A549 treated with CORT108297 at 1 μM for 4 hours (cell line): Measurements from ENCODE around the gene ERAL1. TPM values are rescaled to one million over a fixed set of nuclear protein-coding genes. Genes with fewer than 3 reads are reported as not detected.

Experiments used
- total RNA-seq: library from RNA; stranded (reverse); fragments of 200-300 nt; extraction: Qiagen RNA extraction; gene quantifications from 5 replicates; pipeline ENCODE4 v1.2.3, GENCODE V29; 2022

The ERAL1 gene
- 72.4 to 90.0 TPM (median 86.4 TPM) in 5 replicates for total RNA-seq

DNA sequence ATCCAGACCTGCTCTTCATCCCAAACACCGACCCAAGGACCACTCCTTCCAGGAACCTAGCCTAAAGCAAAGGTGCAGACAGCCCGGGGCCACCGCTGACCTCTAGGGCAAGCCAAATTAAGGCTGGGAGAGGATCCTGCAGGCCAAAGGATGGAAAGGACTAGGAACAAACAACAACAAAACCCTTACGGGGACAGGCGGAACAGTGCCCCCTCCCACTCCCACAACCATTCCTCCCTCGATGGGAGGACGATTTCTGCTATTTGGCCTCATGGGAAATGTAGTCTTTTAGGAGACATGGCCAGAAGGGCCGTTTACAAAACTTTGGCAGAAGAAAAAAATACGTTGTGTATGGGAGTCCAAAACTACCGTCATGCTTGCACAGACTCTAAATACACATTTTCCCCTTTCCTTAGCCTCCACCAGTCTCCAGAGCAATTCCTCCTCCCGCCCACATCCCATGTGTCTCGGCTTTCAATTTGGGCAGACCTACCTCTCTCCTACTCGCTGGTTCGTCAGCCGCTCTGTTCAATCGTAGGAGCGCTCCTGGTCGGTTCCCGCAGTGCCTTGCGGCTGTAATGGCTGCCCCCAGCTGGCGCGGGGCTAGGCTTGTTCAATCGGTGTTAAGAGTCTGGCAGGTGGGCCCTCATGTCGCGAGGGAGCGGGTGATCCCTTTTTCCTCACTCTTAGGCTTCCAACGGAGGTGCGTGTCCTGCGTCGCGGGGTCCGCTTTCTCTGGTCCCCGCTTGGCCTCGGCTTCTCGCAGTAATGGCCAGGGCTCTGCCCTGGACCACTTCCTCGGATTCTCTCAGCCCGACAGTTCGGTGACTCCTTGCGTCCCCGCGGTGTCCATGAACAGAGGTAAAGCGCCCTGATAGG, at the start of gene ERAL1:
ERAL1 (plus strand) TSS at position 560 of the 879 bp plus-strand sequence; CDS start at position 579, 19 bp downstream.

DNA sequence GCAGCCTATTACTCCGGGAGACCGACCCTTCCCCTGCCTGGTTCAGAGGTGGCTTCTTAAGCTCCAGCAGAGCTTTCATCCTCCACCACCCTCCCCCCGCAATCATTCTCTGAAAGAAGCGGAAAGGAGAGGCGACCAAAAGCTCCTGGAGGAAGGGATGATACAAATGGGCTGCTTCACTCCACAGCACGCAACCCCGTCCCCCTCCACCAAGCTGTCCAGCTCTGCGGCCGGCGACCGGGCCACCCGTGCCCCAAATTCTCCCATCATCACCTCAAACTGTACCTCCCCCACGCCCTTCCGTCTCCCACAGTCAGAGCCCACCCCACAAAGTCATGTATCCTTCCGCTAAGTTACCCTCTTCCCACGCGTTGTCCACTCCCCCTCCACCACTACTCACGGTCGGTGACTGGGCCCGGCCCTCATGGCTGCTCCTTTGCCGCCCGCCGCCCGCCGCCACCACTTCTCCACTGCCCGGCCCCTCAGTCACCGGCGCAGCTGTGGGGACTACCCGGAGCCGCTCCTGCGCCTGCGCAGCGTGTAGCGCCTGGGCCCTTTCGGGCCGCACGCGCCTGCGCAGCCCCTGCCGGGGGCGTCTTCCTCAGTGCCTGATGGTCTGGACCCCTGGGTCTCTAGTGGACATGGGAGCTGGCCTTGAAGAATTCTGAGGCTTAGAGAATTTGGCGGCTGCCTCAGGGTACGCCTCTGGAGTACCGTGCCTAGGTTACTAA, 12.4 kb upstream of the ERAL1 start, which contains the start of gene FAM222B:
FAM222B (minus strand) TSS at position 509 of the 731 bp plus-strand sequence. CDS start 76,123 bp downstream, outside the sequence.

DNA sequence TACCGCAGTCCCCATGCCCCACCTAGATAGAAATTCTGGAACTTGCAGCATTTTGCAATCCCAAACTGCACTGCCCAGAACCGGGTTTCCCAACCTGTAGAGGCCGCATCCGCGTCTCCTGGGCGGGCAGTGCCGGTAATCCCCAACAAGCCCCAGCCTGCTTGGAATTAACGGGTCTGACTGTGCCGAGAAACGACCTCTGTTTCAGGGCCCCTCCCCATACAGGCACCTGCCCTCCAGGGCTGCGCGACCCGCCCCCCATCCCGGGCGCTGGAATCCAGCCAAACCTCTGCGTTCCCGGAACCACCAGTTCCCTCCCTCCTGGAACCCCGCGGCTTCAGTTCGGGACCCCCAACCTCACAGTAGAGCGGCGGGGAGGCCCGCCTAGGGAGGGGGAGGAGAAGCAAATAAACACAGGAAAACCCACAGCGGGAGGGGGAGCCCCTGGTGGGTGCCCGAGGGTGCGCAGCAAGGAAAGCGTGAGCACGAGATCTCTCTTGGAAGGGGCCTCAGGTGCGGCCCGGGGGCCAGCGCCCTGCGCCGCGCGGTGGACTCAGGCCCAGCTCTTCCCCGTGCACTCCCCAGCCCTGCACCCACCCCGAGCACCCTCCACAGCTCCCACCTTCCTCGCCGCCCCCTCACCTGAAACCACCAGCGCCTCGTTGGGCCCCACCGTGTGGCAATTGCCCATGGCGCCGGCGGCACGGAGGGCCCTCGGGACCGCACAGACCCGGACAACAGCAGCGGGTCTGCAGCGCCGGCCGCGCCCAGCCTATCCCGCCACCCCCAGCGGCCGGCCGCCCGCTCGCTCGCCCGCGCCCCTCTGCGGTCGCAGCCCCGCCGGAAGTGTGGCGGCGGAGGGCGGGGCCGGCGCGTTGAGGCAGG, 42.3 kb downstream of the ERAL1 start, which contains the start of gene FLOT2:
FLOT2 (minus strand) TSS at position 850 of the 885 bp plus-strand sequence; CDS start at position 691, 159 bp downstream.

DNA sequence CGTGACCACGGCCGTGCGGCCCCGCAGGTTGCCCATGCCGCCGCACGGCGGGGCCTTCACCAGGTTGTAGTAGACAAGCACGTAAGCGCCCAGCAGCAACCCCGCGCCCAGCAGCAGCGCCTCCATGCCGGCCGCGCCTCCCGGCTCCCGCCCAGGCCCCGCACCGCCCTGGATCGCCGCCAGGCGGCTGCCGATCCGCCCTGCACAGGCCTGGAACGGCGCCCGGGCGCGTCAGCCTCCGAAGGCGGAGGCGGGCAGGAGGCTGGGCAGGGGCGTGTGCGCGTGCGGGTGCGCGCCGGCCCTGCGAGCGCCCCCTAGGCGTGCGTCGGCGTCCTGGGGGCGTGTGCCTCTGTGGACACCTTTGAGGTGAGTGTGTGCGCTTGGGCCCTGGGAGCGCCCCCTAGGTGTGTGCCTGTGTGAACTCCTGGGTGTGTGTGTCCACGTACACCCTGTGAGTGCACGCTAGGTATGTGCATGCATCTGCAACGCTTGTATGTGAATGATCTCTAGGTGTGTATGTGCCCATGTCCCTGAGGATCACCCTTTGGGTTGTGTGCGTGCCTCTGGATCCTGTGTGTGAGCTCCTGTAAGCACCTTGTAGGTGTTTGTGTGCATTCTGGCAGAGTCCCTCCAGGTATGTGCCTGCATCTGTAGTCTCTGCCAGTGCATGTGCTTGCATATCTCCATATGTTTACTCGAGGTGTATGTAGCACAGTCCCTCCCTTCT, 48.2 kb downstream of the ERAL1 start, which contains the start of gene DHRS13:
DHRS13 (minus strand) TSS at position 261 of the 727 bp plus-strand sequence; CDS start at position 126, 135 bp downstream.

Other genes starting within 250 kb of the ERAL1 start
- 3.0 to 5.5 TPM (median 4.8 TPM) in 5 replicates for gene RSKR, start 240.8 kb upstream of the ERAL1 start, total RNA-seq
- 51.4 to 78.0 TPM (median 62.9 TPM) in 5 replicates for gene BLTP2, start 209.9 kb upstream of the ERAL1 start, total RNA-seq
- 82.2 to 85.5 TPM (median 83.0 TPM) in 5 replicates for gene SDF2, start 193.1 kb upstream of the ERAL1 start, total RNA-seq
- gene SUPT6H, start 192.8 kb upstream of the ERAL1 start, total RNA-seq = 67.6 to 75.2 TPM (median 73.5 TPM) in 5 replicates
- 1.0 to 1.7 TPM (median 1.1 TPM) in 5 replicates for gene PROCA1, start 143.1 kb upstream of the ERAL1 start, total RNA-seq
- 227 to 270 TPM (median 264 TPM) in 5 replicates for gene RAB34, start 137.1 kb upstream of the ERAL1 start, total RNA-seq
- gene RPL23A, start 135.0 kb upstream of the ERAL1 start, total RNA-seq = 2,007 to 2,316 TPM (median 2,128 TPM) in 5 replicates
- gene TLCD1, start 128.8 kb upstream of the ERAL1 start, total RNA-seq = 31.9 to 55.5 TPM (median 50.7 TPM) in 5 replicates
- gene NEK8, start 126.2 kb upstream of the ERAL1 start, total RNA-seq = 3.3 to 5.5 TPM (median 4.4 TPM) in 5 replicates
- gene TRAF4, start 111.0 kb upstream of the ERAL1 start, total RNA-seq = 55.3 to 91.7 TPM (median 86.7 TPM) in 5 replicates
- gene FAM222B, start 12.2 kb upstream of the ERAL1 start, total RNA-seq = 25.7 to 31.0 TPM (median 27.7 TPM) in 5 replicates
- gene FLOT2, start 42.7 kb downstream of the ERAL1 start, total RNA-seq = 71.4 to 84.2 TPM (median 80.5 TPM) in 5 replicates
- 4.9 to 7.2 TPM (median 6.4 TPM) in 5 replicates for gene DHRS13, start 48.1 kb downstream of the ERAL1 start, total RNA-seq
- 33.1 to 37.4 TPM (median 33.6 TPM) in 5 replicates for gene PHF12, start 96.5 kb downstream of the ERAL1 start, total RNA-seq
- 0.03 to 0.13 TPM in 2 of 5 replicates, not detected in the others for gene SEZ6, start 151.0 kb downstream of the ERAL1 start, total RNA-seq
- 0.15 to 0.20 TPM (median 0.17 TPM) in 4 of 5 replicates, not detected in the other for gene PIPOX, start 188.1 kb downstream of the ERAL1 start, total RNA-seq